M059J (cell line): ENCODE data around the gene VPS52. TPM values are rescaled to one million over a fixed set of nuclear protein-coding genes. Genes with fewer than 3 reads are reported as not detected.
"Not testable (repeated sequence)": the region's sequence is repeated elsewhere in the genome, so short reads cannot be mapped to it uniquely, and the experiment has no call there.

ENCODE experiments used
- DNase-seq: peaks from one replicate; pipeline ENCODE4 v3.0.0-alpha.2; 2012; ENCODE audit warnings: low read depth
- total RNA-seq: library from RNA; depleted of rRNA; stranded (reverse); fragments of >200 nt; shearing (Covaris generic); gene quantifications from 2 replicates; pipeline ENCODE4 v1.2.3, GENCODE V29; 2014

Gene VPS52
- total RNA-seq, 1 experiment from 2014 or later: 45.3 TPM

- peak; percentile 76 for DNase-seq
These were observed 8.4 kb upstream of the VPS52 start for GRCh38 chr6:33279971-33280511.

- DNase-seq: no peak
These were observed 7.6 kb upstream of the VPS52 start for GRCh38 chr6:33279257-33279695.

GRCh38 chr6:33278810-33279209, 7.1 kb upstream of the VPS52 start:
- no peak for DNase-seq

GRCh38 chr6:33278392-33278741, 6.7 kb upstream of the VPS52 start:
- peak; percentile 45 for DNase-seq

GRCh38 chr6:33277663-33278391, 6.2 kb upstream of the VPS52 start:
- DNase-seq: no peak

GRCh38 chr6:33276864-33277662, 5.4 kb upstream of the VPS52 start, which contains the start of gene B3GALT4:
TSS of gene B3GALT4 (plus strand) at chr6:33277123. CDS start at chr6:33277420, 297 bp downstream.
- no peak for DNase-seq

- DNase-seq: no peak
These were observed 4.8 kb upstream of the VPS52 start for GRCh38 chr6:33276581-33276863.

- not testable (repeated sequence) for DNase-seq
These were observed 4.3 kb upstream of the VPS52 start for GRCh38 chr6:33275795-33276580.

- DNase-seq: no peak
These were observed 2.5 kb upstream of the VPS52 start for GRCh38 chr6:33273924-33274902.

- no peak for DNase-seq
These were observed 1.6 kb upstream of the VPS52 start for GRCh38 chr6:33273129-33273923.

GRCh38 chr6:33272275-33273128, 826 bp upstream of the VPS52 start:
- no peak for DNase-seq

- DNase-seq: peak; percentile 33
These were observed 584 bp downstream of the VPS52 start for GRCh38 chr6:33271117-33271467.

- DNase-seq: no peak
These were observed 7.7 kb downstream of the VPS52 start for GRCh38 chr6:33264015-33264414.

GRCh38 chr6:33262490-33262889, 9.2 kb downstream of the VPS52 start:
- not testable (repeated sequence) for DNase-seq

GRCh38 chr6:33259032-33259431, 12.6 kb downstream of the VPS52 start:
- peak; percentile 34 for DNase-seq

GRCh38 chr6:33254591-33254990, 17.1 kb downstream of the VPS52 start:
- DNase-seq: no peak

GRCh38 chr6:33252759-33253158, 18.9 kb downstream of the VPS52 start:
- DNase-seq: peak; percentile 60

- peak; percentile 74 for DNase-seq
These were observed 20.2 kb downstream of the VPS52 start for GRCh38 chr6:33251395-33252012.

- DNase-seq: no peak
These were observed 20.9 kb downstream of the VPS52 start for GRCh38 chr6:33250731-33251130.
